ENCODE measurements around the gene GABRR2. TPM values are rescaled to one million over a fixed set of nuclear protein-coding genes. Genes with fewer than 3 reads are reported as not detected.
A peak's percentile ranks its signal among the peaks of the same experiment; 100 is the strongest.

GABRR2 gene
- total and polyA plus RNA-seq, 10 of the 15 experiments (the other 5 are each of a cell fraction or from before 2014, with no cell fraction given): 0.16 to 0.72 (median 0.32) TPM; not detected in 2

- TF ChIP-seq JUNB (IDR thresholded peaks at IDR 0.05): peak; percentile 78
- no peak for TF ChIP-seq RAD21 (IDR thresholded peaks at IDR 0.05; ENCODE audit: insufficient read depth, low read depth, low read length)
- peak; percentile 35; the same call in 1 of the 2 replicates for TF ChIP-seq PAX5 (IDR thresholded peaks at IDR 0.05; ENCODE audit: borderline replicate concordance, low read depth, low read length)
- TF ChIP-seq CBFB (IDR thresholded peaks at IDR 0.05; ENCODE audit: low read depth): no peak
- TF ChIP-seq HCFC1 (IDR thresholded peaks at IDR 0.05; ENCODE audit: low read length): no peak
- TF ChIP-seq IKZF2 (IDR thresholded peaks at IDR 0.05): peak; percentile 62 to 65; a peak in 3 of 4 replicates
These were observed 35.3 kb upstream of the GABRR2 start (continued) for GRCh38 chr6:89350281-89350966.

- Histone ChIP-seq H2AFZ (ENCODE audit: control insufficient read depth, low read depth, low read length) (no peak overlapping the region), H3K4me1 (ENCODE audit: control insufficient read depth, insufficient read depth, low read length) (peaks cover 43% of the 10 kb centered on the region), H3K4me3 (peak overlapping the region; percentile 98), H3K79me2 (ENCODE audit: control insufficient read depth, insufficient read depth, low read length) (peaks cover 99% of the 10 kb centered on the region), H3K36me3 (ENCODE audit: control insufficient read depth in 2 of 2, insufficient read depth in 2 of 2, low read length in 1 of 2) (peaks cover 0 to 5% of the 10 kb centered on the region in 2 experiments; a peak in 1 of 4 replicates), H3K4me2 (ENCODE audit: control insufficient read depth, insufficient read depth) (peak overlapping the region; percentile 95), H3K27me3 (replicated peaks in 1 of 2; ENCODE audit: control insufficient read depth in 2 of 2, insufficient read depth in 2 of 2, low read length in 1 of 2) (no peaks in the 10 kb centered on the region), H4K20me1 (ENCODE audit: control insufficient read depth, insufficient read depth) (no peaks in the 10 kb centered on the region; the same call in none of the 2 replicates), H3K9me3 (replicated peaks; ENCODE audit: control insufficient read depth, insufficient read depth, low read length) (no peaks in the 10 kb centered on the region; the same call in 2 of the 3 replicates), H3K9ac (ENCODE audit: control insufficient read depth, insufficient read depth, low read length) (peak overlapping the region; percentile 15), H3K27ac (ENCODE audit: control insufficient read depth, insufficient read depth) (peak overlapping the region; percentile 97)
- DNase-seq (ENCODE audit: low read depth, low spot score) (no peak), FAIRE-seq (no peak), ATAC-seq (no peak)
- ChIA-PET RAD21 (ENCODE audit: unreplicated experiment) (interaction anchor here (0.7 to 12.7 kb wide), 9 partner anchors 8 to 203 kb away, joined by 3 to 187 read pairs (median 3); partner anchors contain the start of gene PM20D2), CTCF (interaction anchor here (1.1 to 17.0 kb wide), 8 partner anchors 9 to 225 kb away, joined by 3 to 260 read pairs (median 22); no protein-coding TSS in a partner anchor), POLR2A (interaction anchor here (0.5 to 5.9 kb wide), 8 partner anchors 8 to 607 kb away, joined by 3 to 51 read pairs (median 15); partner anchors contain the start of genes PM20D2 and PNRC1), SMC1A (ENCODE audit: uncharacterized antibody, unreplicated experiment) (interaction anchor here (0.9 to 12.6 kb wide), 18 partner anchors 9 to 267 kb away, joined by 3 to 252 read pairs (median 5); partner anchors contain the start of genes PM20D2 and PNRC1)
- TF ChIP-seq SMC3 (IDR thresholded peaks at IDR 0.05; ENCODE audit: borderline replicate concordance, low read length): no peak
- TF ChIP-seq BCL11A (IDR thresholded peaks at IDR 0.05; ENCODE audit: low read depth, low read length): no peak
- no peak for TF ChIP-seq MTA3 (IDR thresholded peaks at IDR 0.05; ENCODE audit: borderline replicate concordance, low read length)
- TF ChIP-seq USF1 (IDR thresholded peaks at IDR 0.05; ENCODE audit: borderline replicate concordance, extremely low read length, insufficient read depth, low read depth, low read length): no peak
- no peak for TF ChIP-seq POLR2A (IDR thresholded peaks at IDR 0.05; ENCODE audit: low read depth, low read length)
- no peak for TF ChIP-seq IKZF2 (IDR thresholded peaks at IDR 0.05)
- TF ChIP-seq ATF3 (IDR thresholded peaks at IDR 0.05; ENCODE audit: borderline replicate concordance, extremely low read depth, low read depth, low read length): no peak
- no peak for TF ChIP-seq GABPA (IDR thresholded peaks at IDR 0.05; ENCODE audit: low read depth)
- TF ChIP-seq PAX5 (IDR thresholded peaks at IDR 0.05; ENCODE audit: borderline replicate concordance, low read depth, low read length): no peak
- TF ChIP-seq HDAC2 (IDR thresholded peaks at IDR 0.05): no peak
- TF ChIP-seq HCFC1 (IDR thresholded peaks at IDR 0.05; ENCODE audit: low read length): no peak
- TF ChIP-seq IRF3 (IDR thresholded peaks at IDR 0.05): no peak
- TF ChIP-seq MEF2B (IDR thresholded peaks at IDR 0.05; ENCODE audit: partially characterized antibody, poor library complexity, severe bottlenecking): no peak
- TF ChIP-seq ZZZ3 (IDR thresholded peaks at IDR 0.05; ENCODE audit: control insufficient read depth, insufficient read length, low read depth): no peak
- intact Hi-C loops (cut with micrococcal nuclease; ENCODE audit: unreplicated experiment) (no loop called here), in situ Hi-C loops (cut with MboI) (no loop called here)
- WGBS (ENCODE audit: insufficient coverage, insufficient replicate concordance, low lambda C conversion rate, missing lambda C conversion rate): 63% methylated on average over 1 of the region's 1 CpG
- no TSS peak for BruUV-seq (replicated peaks)
These were observed 33.3 kb upstream of the GABRR2 start for GRCh38 chr6:89348372-89348771.
